ENCODE results near the gene CHD5. TPM values are rescaled to one million over a fixed set of nuclear protein-coding genes. Genes with fewer than 3 reads are reported as not detected.

The CHD5 gene
- total and polyA plus RNA-seq, 4 donors = 9.9 to 51.1 (median 34.4) TPM

- H3K27ac ChIP-seq (ENCODE audit: low read depth, low read length) = no peak overlapping the region
- no peaks in the 10 kb centered on the region for H3K27me3 ChIP-seq (ENCODE audit: control insufficient read depth, insufficient read depth, low read length)
- no peak overlapping the region for H3K4me3 ChIP-seq (ENCODE audit: low read depth, low read length)
- H3K36me3 ChIP-seq (ENCODE audit: control insufficient read depth, insufficient read depth, low read length) = peaks cover 65% of the 10 kb centered on the region
- no peak for DNase-seq (ENCODE audit: low read depth in 4 of 6, low spot score in 6 of 6)
- WGBS (ENCODE audit: insufficient coverage) = 89% methylated on average over 4 of the region's 7 CpGs
- H3K4me1 ChIP-seq (ENCODE audit: control insufficient read depth, insufficient read depth, low read length) = peaks cover 13% of the 10 kb centered on the region
- no peaks in the 10 kb centered on the region for H3K9me3 ChIP-seq (ENCODE audit: control insufficient read depth, insufficient read depth, low read length)
These were observed 57.0 kb downstream of the CHD5 start for GRCh38 chr1:6123083-6123482.

- Histone ChIP-seq H3K9me3 (ENCODE audit: control insufficient read depth, insufficient read depth, low read length) (no peaks in the 10 kb centered on the region), H3K27me3 (ENCODE audit: control insufficient read depth, insufficient read depth, low read length) (no peaks in the 10 kb centered on the region), H3K36me3 (ENCODE audit: control insufficient read depth, insufficient read depth, low read length) (peaks cover 52% of the 10 kb centered on the region), H3K4me3 (ENCODE audit: low read depth, low read length) (no peak overlapping the region), H3K27ac (ENCODE audit: low read depth, low read length) (no peak overlapping the region), H3K4me1 (ENCODE audit: control insufficient read depth, insufficient read depth, low read length) (peaks cover under 1% of the 10 kb centered on the region)
- no peak for DNase-seq (ENCODE audit: low read depth in 4 of 6, low spot score in 6 of 6)
- WGBS (ENCODE audit: insufficient coverage) = 96% methylated on average over 17 of the region's 17 CpGs
These were observed 58.3 kb downstream of the CHD5 start for GRCh38 chr1:6121651-6122370.

- WGBS (ENCODE audit: insufficient coverage) = 84% methylated on average over 18 of the region's 18 CpGs
- DNase-seq (ENCODE audit: low read depth in 4 of 6, low spot score in 6 of 6) = no peak
These were observed 59.1 kb downstream of the CHD5 start for GRCh38 chr1:6121021-6121421.

DNA sequence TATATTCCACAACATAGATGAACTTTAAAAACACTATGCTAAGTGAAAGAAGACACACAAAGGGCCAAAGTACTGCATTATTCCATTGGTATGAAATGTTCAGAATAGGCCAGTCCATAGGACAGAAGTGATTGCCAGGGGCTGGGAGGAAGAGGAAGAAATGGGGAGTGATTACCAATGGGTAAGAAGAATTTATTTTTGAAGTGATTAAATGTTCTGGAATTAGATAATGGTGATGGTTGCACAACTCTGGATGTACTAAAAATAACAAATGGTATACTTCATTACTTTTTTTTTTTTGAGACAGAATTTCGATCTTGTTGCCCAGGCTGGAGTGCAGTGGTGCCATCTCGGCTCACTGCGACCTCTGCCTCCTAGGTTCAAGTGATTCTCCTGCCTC, 61.7 kb downstream of the CHD5 start:
- H3K36me3 ChIP-seq (ENCODE audit: control insufficient read depth, insufficient read depth, low read length) = peaks cover 28% of the 10 kb centered on the region
- no peaks in the 10 kb centered on the region for H3K27me3 ChIP-seq (ENCODE audit: control insufficient read depth, insufficient read depth, low read length)
- no peak for DNase-seq (ENCODE audit: low read depth in 4 of 6, low spot score in 6 of 6)

More at GRCh38 chr1:6121021-6121421, 59.1 kb downstream of the CHD5 start:
- no peaks in the 10 kb centered on the region for H3K9me3 ChIP-seq (ENCODE audit: control insufficient read depth, insufficient read depth, low read length)
- H3K27me3 ChIP-seq (ENCODE audit: control insufficient read depth, insufficient read depth, low read length) = no peaks in the 10 kb centered on the region
- H3K4me1 ChIP-seq (ENCODE audit: control insufficient read depth, insufficient read depth, low read length) = no peaks in the 10 kb centered on the region
- peaks cover 45% of the 10 kb centered on the region for H3K36me3 ChIP-seq (ENCODE audit: control insufficient read depth, insufficient read depth, low read length)
- H3K4me3 ChIP-seq (ENCODE audit: low read depth, low read length) = no peak overlapping the region
- H3K27ac ChIP-seq (ENCODE audit: low read depth, low read length) = no peak overlapping the region

DNA sequence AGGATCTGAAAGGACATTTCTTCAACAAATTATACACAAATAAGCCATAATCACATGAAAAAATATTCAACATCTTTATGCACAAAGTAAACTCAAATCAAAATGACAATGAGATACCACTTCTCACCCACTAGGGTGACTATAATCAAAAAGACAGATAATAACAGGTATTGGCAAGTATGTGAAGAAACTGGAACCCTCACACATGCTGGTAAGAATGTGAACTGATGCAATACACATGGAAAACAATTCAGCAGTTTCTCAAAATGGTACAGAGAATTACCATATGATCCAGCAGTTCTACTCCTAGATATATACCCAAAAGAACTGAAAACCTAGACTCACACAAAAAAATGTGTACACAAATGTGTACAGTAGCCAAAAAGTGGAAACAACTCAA, 62.5 kb downstream of the CHD5 start:
- no peaks in the 10 kb centered on the region for H3K27me3 ChIP-seq (ENCODE audit: control insufficient read depth, insufficient read depth, low read length)
- no peak overlapping the region for H3K4me3 ChIP-seq (ENCODE audit: low read depth, low read length)
- H3K4me1 ChIP-seq (ENCODE audit: control insufficient read depth, insufficient read depth, low read length) = no peaks in the 10 kb centered on the region
- DNase-seq (ENCODE audit: low read depth in 4 of 6, low spot score in 6 of 6) = no peak
- H3K27ac ChIP-seq (ENCODE audit: low read depth, low read length) = no peak overlapping the region
- H3K36me3 ChIP-seq (ENCODE audit: control insufficient read depth, insufficient read depth, low read length) = peaks cover 30% of the 10 kb centered on the region
- no peaks in the 10 kb centered on the region for H3K9me3 ChIP-seq (ENCODE audit: control insufficient read depth, insufficient read depth, low read length)

More for the DNA sequence above, 61.7 kb downstream of the CHD5 start:
- Histone ChIP-seq H3K27ac (ENCODE audit: low read depth, low read length) (no peak overlapping the region), H3K9me3 (ENCODE audit: control insufficient read depth, insufficient read depth, low read length) (no peaks in the 10 kb centered on the region), H3K4me3 (ENCODE audit: low read depth, low read length) (no peak overlapping the region), H3K4me1 (ENCODE audit: control insufficient read depth, insufficient read depth, low read length) (no peaks in the 10 kb centered on the region)
- WGBS (ENCODE audit: insufficient coverage) = no CpG with 5 or more reads among the region's 3 CpGs

DNA sequence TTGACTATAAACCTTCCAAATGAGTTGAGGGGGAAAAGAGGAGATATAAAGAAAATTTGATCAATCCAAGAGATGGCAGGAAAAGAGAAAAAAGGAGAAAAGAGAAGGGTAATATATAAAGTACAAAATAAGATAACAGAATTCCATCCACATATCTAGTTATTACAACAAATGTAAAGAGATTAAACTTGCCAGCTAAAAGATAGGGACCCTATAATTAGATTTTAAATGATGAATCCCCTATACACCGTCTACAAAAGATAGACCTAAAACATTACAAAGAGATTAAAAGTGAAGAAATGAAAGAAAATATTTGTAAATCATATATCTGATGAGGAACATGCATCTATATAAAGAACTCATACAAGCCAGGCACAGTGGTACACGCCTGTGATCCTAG, 63.1 kb downstream of the CHD5 start:
- H3K4me3 ChIP-seq (ENCODE audit: low read depth, low read length) = no peak overlapping the region
- no peaks in the 10 kb centered on the region for H3K4me1 ChIP-seq (ENCODE audit: control insufficient read depth, insufficient read depth, low read length)
- no CpG with 5 or more reads among the region's 2 CpGs for WGBS (ENCODE audit: insufficient coverage)
- H3K27me3 ChIP-seq (ENCODE audit: control insufficient read depth, insufficient read depth, low read length) = no peaks in the 10 kb centered on the region
- H3K9me3 ChIP-seq (ENCODE audit: control insufficient read depth, insufficient read depth, low read length) = no peaks in the 10 kb centered on the region
- peaks cover 33% of the 10 kb centered on the region for H3K36me3 ChIP-seq (ENCODE audit: control insufficient read depth, insufficient read depth, low read length)
- no peak overlapping the region for H3K27ac ChIP-seq (ENCODE audit: low read depth, low read length)
- no peak for DNase-seq (ENCODE audit: low read depth in 4 of 6, low spot score in 6 of 6)

DNA sequence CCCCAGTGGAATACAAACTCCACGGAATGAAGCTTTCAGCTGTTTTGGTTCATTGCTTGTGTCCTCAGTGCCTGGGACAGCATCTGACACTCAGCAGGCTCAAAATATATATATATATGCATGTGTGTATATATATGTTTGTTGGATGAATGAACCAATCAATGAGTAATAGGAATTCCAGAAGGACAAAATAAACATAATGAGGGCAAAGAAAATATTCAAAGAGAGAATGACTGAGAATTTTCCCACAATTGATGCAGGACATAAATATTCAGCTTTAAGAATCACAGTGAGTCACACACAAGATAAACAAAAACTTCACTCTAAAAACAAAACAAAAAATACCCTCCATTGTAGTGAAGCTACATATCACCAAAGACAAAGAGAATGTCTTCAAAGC, 64.0 kb downstream of the CHD5 start:
- WGBS (ENCODE audit: insufficient coverage) = no CpG with 5 or more reads among the region's 1 CpG
- no peak overlapping the region for H3K4me3 ChIP-seq (ENCODE audit: low read depth, low read length)
- no peak for DNase-seq (ENCODE audit: low read depth in 4 of 6, low spot score in 6 of 6)
- H3K4me1 ChIP-seq (ENCODE audit: control insufficient read depth, insufficient read depth, low read length) = peaks cover 4% of the 10 kb centered on the region
- no peaks in the 10 kb centered on the region for H3K9me3 ChIP-seq (ENCODE audit: control insufficient read depth, insufficient read depth, low read length)
- no peaks in the 10 kb centered on the region for H3K27me3 ChIP-seq (ENCODE audit: control insufficient read depth, insufficient read depth, low read length)
- peaks cover 31% of the 10 kb centered on the region for H3K36me3 ChIP-seq (ENCODE audit: control insufficient read depth, insufficient read depth, low read length)
- no peak overlapping the region for H3K27ac ChIP-seq (ENCODE audit: low read depth, low read length)

- Histone ChIP-seq H3K4me1 (ENCODE audit: control insufficient read depth, insufficient read depth, low read length) (peaks cover 4% of the 10 kb centered on the region), H3K4me3 (ENCODE audit: low read depth, low read length) (no peak overlapping the region), H3K36me3 (ENCODE audit: control insufficient read depth, insufficient read depth, low read length) (peaks cover 43% of the 10 kb centered on the region), H3K27me3 (ENCODE audit: control insufficient read depth, insufficient read depth, low read length) (no peaks in the 10 kb centered on the region), H3K27ac (ENCODE audit: low read depth, low read length) (no peak overlapping the region), H3K9me3 (ENCODE audit: control insufficient read depth, insufficient read depth, low read length) (no peaks in the 10 kb centered on the region)
- WGBS (ENCODE audit: insufficient coverage) = 87% methylated on average over 9 of the region's 14 CpGs
- DNase-seq (ENCODE audit: low read depth in 4 of 6, low spot score in 6 of 6) = no peak
These were observed 66.4 kb downstream of the CHD5 start for GRCh38 chr1:6113745-6114144.

- no peak overlapping the region for H3K4me3 ChIP-seq (ENCODE audit: low read depth, low read length)
- no peak overlapping the region for H3K27ac ChIP-seq (ENCODE audit: low read depth, low read length)
- no peaks in the 10 kb centered on the region for H3K9me3 ChIP-seq (ENCODE audit: control insufficient read depth, insufficient read depth, low read length)
- H3K4me1 ChIP-seq (ENCODE audit: control insufficient read depth, insufficient read depth, low read length) = peaks cover 4% of the 10 kb centered on the region
- DNase-seq (ENCODE audit: low read depth in 4 of 6, low spot score in 6 of 6) = no peak
- H3K36me3 ChIP-seq (ENCODE audit: control insufficient read depth, insufficient read depth, low read length) = peaks cover 47% of the 10 kb centered on the region
- 79% methylated on average over 8 of the region's 10 CpGs for WGBS (ENCODE audit: insufficient coverage)
- no peaks in the 10 kb centered on the region for H3K27me3 ChIP-seq (ENCODE audit: control insufficient read depth, insufficient read depth, low read length)
These were observed 67.0 kb downstream of the CHD5 start for GRCh38 chr1:6113116-6113515.

GRCh38 chr1:6112690-6113005, 67.5 kb downstream of the CHD5 start:
- Histone ChIP-seq H3K36me3 (ENCODE audit: control insufficient read depth, insufficient read depth, low read length) (peaks cover 50% of the 10 kb centered on the region), H3K27me3 (ENCODE audit: control insufficient read depth, insufficient read depth, low read length) (no peaks in the 10 kb centered on the region), H3K9me3 (ENCODE audit: control insufficient read depth, insufficient read depth, low read length) (no peaks in the 10 kb centered on the region), H3K27ac (ENCODE audit: low read depth, low read length) (no peak overlapping the region), H3K4me3 (ENCODE audit: low read depth, low read length) (no peak overlapping the region), H3K4me1 (ENCODE audit: control insufficient read depth, insufficient read depth, low read length) (peaks cover 4% of the 10 kb centered on the region)
- no peak for DNase-seq (ENCODE audit: low read depth in 4 of 6, low spot score in 6 of 6)
- WGBS (ENCODE audit: insufficient coverage) = 60% methylated on average over 4 of the region's 5 CpGs

Data from spinal cord (tissue), 10 donors.